Endothelial cell of umbilical vein (primary cell): Measurements from ENCODE around the gene SRL. TPM values are rescaled to one million over a fixed set of nuclear protein-coding genes. Genes with fewer than 3 reads are reported as not detected.

Experiments
- BruUV-seq: library from RNA; stranded (reverse); fragments of 400-500 nt; replicated peaks from 2 replicates; lab custom pipeline; 2021; lab: Mats Ljungman, UMichigan
- CTCF ChIA-PET: fragments of 300-600, 350-600 bp; sonication (Branson Sonifier 250); formaldehyde crosslinking; loops from one replicate; lab custom pipeline; 2021; ENCODE audit warnings: antibody characterized with exemption, inconsistent platforms; lab: Charles Lee
- POLR2A ChIA-PET: fragments of 300-600, 350-600 bp; sonication (Branson Sonifier 250); formaldehyde crosslinking; loops from one replicate; lab custom pipeline; 2021; ENCODE audit warnings: antibody characterized with exemption, inconsistent platforms; lab: Charles Lee
- DNase-seq: peaks from one replicate; pipeline ENCODE4 v3.0.0-alpha.2; 2011; ENCODE audit warnings: low read depth, low spot score
- FAIRE-seq: peaks from 2 replicates; lab custom pipeline; 2011; peaks lifted over from hg19 to GRCh38; lab: Jason Lieb, UNC
- H2AFZ ChIP-seq: 2 replicates; pipeline ENCODE4 v1.6.0; 2012; ENCODE audit warnings: low read depth, low read length, control low read depth, inconsistent platforms
- H3K27ac ChIP-seq: 2 replicates; pipeline ENCODE4 v1.5.1; 2011; ENCODE audit warnings: low read depth, mild to moderate bottlenecking, control low read depth, low read length, moderate library complexity; ENCODE audit not compliant: insufficient read depth
- H3K27me3 ChIP-seq, 2 experiments: 2 replicates each; pipeline versions ENCODE4 v1.6.0 to v1.6.1; 2011; ENCODE audit warnings: low read length in 2 of 2, mixed read lengths in 1 of 2; ENCODE audit not compliant: control insufficient read depth in 2 of 2, insufficient read depth in 2 of 2
- H3K36me3 ChIP-seq, 2 experiments: 2 replicates in 1 of 2; 3 replicates in 1 of 2; pipeline ENCODE4 v1.5.1; 2011; ENCODE audit warnings: low read length in 2 of 2, mild to moderate bottlenecking in 1 of 2, moderate library complexity in 1 of 2; ENCODE audit not compliant: control insufficient read depth in 2 of 2, insufficient read depth in 2 of 2; ENCODE audit errors: extremely low read depth in 1 of 2
- H3K4me1 ChIP-seq: 3 replicates; pipeline ENCODE4 v1.5.1; 2011; ENCODE audit warnings: mild to moderate bottlenecking, low read length; ENCODE audit not compliant: control insufficient read depth, insufficient read depth; ENCODE audit errors: extremely low read depth
- H3K4me2 ChIP-seq: 2 replicates; pipeline ENCODE4 v1.6.1; 2011; ENCODE audit warnings: low read length, control low read depth, mixed read lengths; ENCODE audit not compliant: insufficient read depth
- H3K4me3 ChIP-seq, 3 experiments: fragments of 200-600 bp in 1 of 3; sonication (generic), shearing (Covaris generic) in 1 of 3; replicated peaks in 1 of 3; 2 replicates each; pipeline ENCODE4 v1.5.1; 2011 to 2016; ENCODE audit warnings: control low read depth in 3 of 3, low read length in 3 of 3, mild to moderate bottlenecking in 2 of 3, inconsistent platforms in 1 of 3, low read depth in 1 of 3, moderate library complexity in 1 of 3; ENCODE audit not compliant: insufficient read depth in 1 of 3
- H3K79me2 ChIP-seq: 2 replicates; pipeline ENCODE4 v1.6.0; 2012; ENCODE audit warnings: low read length, inconsistent platforms; ENCODE audit not compliant: control insufficient read depth, insufficient read depth
- H3K9ac ChIP-seq: replicated peaks from 2 replicates; pipeline ENCODE3; 2011; ENCODE audit warnings: low read length, control low read depth; ENCODE audit not compliant: insufficient read depth; ENCODE audit errors: extremely low read depth
- H3K9me1 ChIP-seq: replicated peaks from 3 replicates; pipeline ENCODE4 v1.6.0; 2011; ENCODE audit warnings: mild to moderate bottlenecking, low read length; ENCODE audit not compliant: control insufficient read depth, insufficient read depth; ENCODE audit errors: extremely low read depth
- H3K9me3 ChIP-seq: replicated peaks from 2 replicates; pipeline ENCODE4 v1.5.1; 2012; ENCODE audit warnings: low read length, inconsistent platforms; ENCODE audit not compliant: control insufficient read depth, insufficient read depth
- H4K20me1 ChIP-seq: replicated peaks from 2 replicates; pipeline ENCODE3; 2011; ENCODE audit warnings: mild to moderate bottlenecking, low read length; ENCODE audit not compliant: control insufficient read depth, insufficient read depth; ENCODE audit errors: extremely low read depth
- EZH2 ChIP-seq: IDR thresholded peaks from 2 replicates; pipeline ENCODE4 v1.6.1; 2012; ENCODE audit warnings: borderline replicate concordance, low read depth, mild to moderate bottlenecking, moderate library complexity, low read length, inconsistent platforms; ENCODE audit not compliant: severe bottlenecking
- FOS ChIP-seq: IDR thresholded peaks from 2 replicates; pipeline ENCODE4 v1.6.1; 2011; ENCODE audit warnings: mild to moderate bottlenecking, low read length, moderate library complexity, borderline replicate concordance; ENCODE audit not compliant: insufficient read depth
- GATA2 ChIP-seq: IDR thresholded peaks from 2 replicates; pipeline ENCODE4 v1.7.0; 2011; ENCODE audit warnings: low read depth, mild to moderate bottlenecking, moderate library complexity, mixed read lengths, low read length; ENCODE audit not compliant: insufficient read length, insufficient read depth
- JUN ChIP-seq: IDR thresholded peaks from 2 replicates; pipeline ENCODE4 v1.6.1; 2011; ENCODE audit warnings: borderline replicate concordance, low read depth; ENCODE audit not compliant: insufficient read length, insufficient read depth
- MYC ChIP-seq: IDR thresholded peaks from one replicate; pipeline ENCODE4 v1.6.1; 2011; ENCODE audit warnings: mild to moderate bottlenecking, low read depth, low read length
- POLR2A ChIP-seq: IDR thresholded peaks from 2 replicates; pipeline ENCODE4 v1.6.1; 2012; ENCODE audit warnings: low read depth, mild to moderate bottlenecking, control low read depth, low read length
- POLR2AphosphoS5 ChIP-seq: IDR thresholded peaks from 2 replicates; pipeline ENCODE4 v1.6.1; 2012; ENCODE audit warnings: low read depth, mild to moderate bottlenecking, control low read depth, low read length, moderate library complexity; ENCODE audit not compliant: insufficient read depth
- dilution Hi-C: fragments of 300-500 bp; cut with MboI; formaldehyde crosslinking; loops from one replicate; pipeline ENCODE4 v1.15.0; 2019; ENCODE audit warnings: low sequenced_read_pairs; ENCODE audit not compliant: extremely low pct_ligation_motif_present
- intact Hi-C: fragments of 100-400 bp; cut with micrococcal nuclease; formaldehyde crosslinking; loops from one replicate; pipeline ENCODE4 v1.10.0; 2022
- polyA plus RNA-seq, 4 experiments: library from polyadenylated mRNA; depleted of rRNA in 3 of 4; stranded (reverse) in 3 of 4; unstranded in 1 of 4; fragments of >200 nt; gene quantifications; 2 replicates each; pipeline versions ENCODE4 v1.2.1 to v1.2.3, GENCODE V29; 2011 to 2012; ENCODE audit warnings: missing spikeins in 1 of 4
- total RNA-seq: library from RNA; stranded (reverse); gene quantifications from 2 replicates; pipeline ENCODE4 v1.2.3, GENCODE V29; 2021
- TF ChIP-seq, protein P1 (sequence below): IDR thresholded peaks from 2 replicates; pipeline ENCODE4 v1.6.1; 2011; ENCODE audit not compliant: insufficient read depth, insufficient read length
- TF ChIP-seq, protein P2 (sequence below), 2 donors: IDR thresholded peaks; 1 replicate in 1 of 2; 2 replicates in 1 of 2; pipeline ENCODE4 v1.5.1; 2011; ENCODE audit warnings: low read length in 2 of 2, mild to moderate bottlenecking in 2 of 2, moderate library complexity in 2 of 2, control low read depth in 1 of 2, inconsistent platforms in 1 of 2, low read depth in 1 of 2; ENCODE audit not compliant: insufficient read depth in 1 of 2; ENCODE audit errors: extremely low read depth in 1 of 2

The SRL gene
- total and polyA plus RNA-seq, 2 donors (not counting 3 experiments of a cell fraction or from before 2014, with no cell fraction given) = 0.21 to 0.29 TPM

DNA sequence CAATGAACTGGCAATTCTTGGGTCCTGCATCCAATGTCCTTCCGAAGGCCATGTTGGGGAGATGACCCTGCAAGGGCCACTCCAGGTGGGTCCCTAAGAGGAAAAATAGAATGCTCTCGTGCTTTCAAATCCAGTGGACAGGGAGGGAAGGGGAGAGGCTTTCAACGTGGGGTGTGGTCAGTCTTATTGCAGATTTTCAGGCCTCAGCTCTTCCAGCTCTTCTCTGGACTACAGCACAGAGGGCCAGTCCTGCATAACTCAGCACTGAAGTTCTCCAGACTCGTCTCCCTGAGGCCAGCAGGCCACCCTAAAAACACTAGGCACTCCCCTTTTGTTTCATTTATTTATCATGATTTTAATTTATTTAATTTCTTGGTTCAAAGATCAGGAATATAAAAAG lies 43.1 kb downstream of the SRL start:
- H2AFZ ChIP-seq = no peak overlapping the region

More for the DNA sequence above, 43.1 kb downstream of the SRL start:
- no peaks in the 10 kb centered on the region for H3K27me3 ChIP-seq
- DNase-seq = no peak
- no peaks in the 10 kb centered on the region for H3K79me2 ChIP-seq
- ChIA-PET CTCF (interaction anchor here (0.8 to 5.4 kb wide), 8 partner anchors 8 to 216 kb away, joined by 3 to 77 read pairs (median 4); no protein-coding TSS in a partner anchor), POLR2A (no interaction called here)
- no peak overlapping the region for H3K4me3 ChIP-seq
- BruUV-seq = no TSS peak
- H3K9ac ChIP-seq = no peak overlapping the region
- intact Hi-C loops (no loop called here), dilution Hi-C loops (no loop called here)
- H3K36me3 ChIP-seq = no peaks in the 10 kb centered on the region
- H3K9me3 ChIP-seq = no peaks in the 10 kb centered on the region
- TF ChIP-seq, protein P1, sequence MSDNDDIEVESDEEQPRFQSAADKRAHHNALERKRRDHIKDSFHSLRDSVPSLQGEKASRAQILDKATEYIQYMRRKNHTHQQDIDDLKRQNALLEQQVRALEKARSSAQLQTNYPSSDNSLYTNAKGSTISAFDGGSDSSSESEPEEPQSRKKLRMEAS = no peak
- TF ChIP-seq, protein P2, sequence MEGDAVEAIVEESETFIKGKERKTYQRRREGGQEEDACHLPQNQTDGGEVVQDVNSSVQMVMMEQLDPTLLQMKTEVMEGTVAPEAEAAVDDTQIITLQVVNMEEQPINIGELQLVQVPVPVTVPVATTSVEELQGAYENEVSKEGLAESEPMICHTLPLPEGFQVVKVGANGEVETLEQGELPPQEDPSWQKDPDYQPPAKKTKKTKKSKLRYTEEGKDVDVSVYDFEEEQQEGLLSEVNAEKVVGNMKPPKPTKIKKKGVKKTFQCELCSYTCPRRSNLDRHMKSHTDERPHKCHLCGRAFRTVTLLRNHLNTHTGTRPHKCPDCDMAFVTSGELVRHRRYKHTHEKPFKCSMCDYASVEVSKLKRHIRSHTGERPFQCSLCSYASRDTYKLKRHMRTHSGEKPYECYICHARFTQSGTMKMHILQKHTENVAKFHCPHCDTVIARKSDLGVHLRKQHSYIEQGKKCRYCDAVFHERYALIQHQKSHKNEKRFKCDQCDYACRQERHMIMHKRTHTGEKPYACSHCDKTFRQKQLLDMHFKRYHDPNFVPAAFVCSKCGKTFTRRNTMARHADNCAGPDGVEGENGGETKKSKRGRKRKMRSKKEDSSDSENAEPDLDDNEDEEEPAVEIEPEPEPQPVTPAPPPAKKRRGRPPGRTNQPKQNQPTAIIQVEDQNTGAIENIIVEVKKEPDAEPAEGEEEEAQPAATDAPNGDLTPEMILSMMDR (IDR thresholded peaks at IDR 0.05; ENCODE audit: extremely low read depth in 1 of 2, insufficient read depth in 1 of 2, low read depth in 1 of 2, low read length in 2 of 2) = no peak
- TF ChIP-seq MYC (no peak), GATA2 (no peak), JUN (no peak), EZH2 (no peak), POLR2A (no peak), POLR2AphosphoS5 (no peak), FOS (no peak)
- H3K27ac ChIP-seq = no peak overlapping the region
- FAIRE-seq = no peak
- no peaks in the 10 kb centered on the region for H3K9me1 ChIP-seq
- no peak overlapping the region for H3K4me2 ChIP-seq
- no peaks in the 10 kb centered on the region for H3K4me1 ChIP-seq
- no peaks in the 10 kb centered on the region for H4K20me1 ChIP-seq
